H1 (cell line): Measurements from ENCODE around the gene MEIOB. TPM values are rescaled to one million over a fixed set of nuclear protein-coding genes. Genes with fewer than 3 reads are reported as not detected.

Experiments
- BRCA1 ChIP-seq: IDR thresholded peaks from 2 replicates; pipeline ENCODE4 v1.6.1; 2012; ENCODE audit warnings: low read depth, low read length, improper control_type of control experiment
- HDAC2 ChIP-seq, 2 experiments: fragments of 300-600 bp in 1 of 2; sonication (generic) in 1 of 2; IDR thresholded peaks; 2 replicates each; pipeline ENCODE4 v1.6.1; 2011 to 2012; ENCODE audit warnings: low read depth in 2 of 2, low read length in 2 of 2, mild to moderate bottlenecking in 2 of 2, moderate library complexity in 2 of 2, borderline replicate concordance in 1 of 2, inconsistent platforms in 1 of 2
- YY1 ChIP-seq: IDR thresholded peaks from 2 replicates; pipeline ENCODE4 v1.6.1; 2011; ENCODE audit warnings: low read depth, mild to moderate bottlenecking, low read length
- polyA plus RNA-seq, 7 experiments: library from polyadenylated mRNA; depleted of rRNA in 3 of 7; stranded (reverse) in 5 of 7; unstranded in 2 of 7; fragments of >200 nt in 5 of 7; fragments of 200-250 nt in 2 of 7; gene quantifications; 1 replicate in 5 of 7; 2 replicates in 1 of 7; 4 replicates in 1 of 7; pipeline versions ENCODE4 v1.2.1 to v1.2.3, GENCODE V29; 2011 to 2013; ENCODE audit warnings: missing spikeins in 2 of 7, mixed read lengths in 2 of 7
- total RNA-seq: library from RNA; stranded (reverse); fragmentation: NEBNext Ultra II Directional; extraction: Animal tissue kit (Norgen Biotek cat#: 25700); gene quantifications from 2 replicates; pipeline ENCODE4 v1.2.1, GENCODE V29; 2021
- TF ChIP-seq, protein P1 (sequence below): IDR thresholded peaks from 2 replicates; pipeline ENCODE4 v1.6.1; 2012; ENCODE audit warnings: low read length, inconsistent platforms
- TF ChIP-seq, protein P2 (sequence below): IDR thresholded peaks from 2 replicates; pipeline ENCODE4 v1.6.1; 2011; ENCODE audit warnings: low read depth, mild to moderate bottlenecking, low read length; ENCODE audit not compliant: insufficient read depth

MEIOB gene
- total and polyA plus RNA-seq, 2 of the 8 experiments (the other 6 are each of a cell fraction or from before 2014, with no cell fraction given) = 0.63 to 1.1 TPM

DNA sequence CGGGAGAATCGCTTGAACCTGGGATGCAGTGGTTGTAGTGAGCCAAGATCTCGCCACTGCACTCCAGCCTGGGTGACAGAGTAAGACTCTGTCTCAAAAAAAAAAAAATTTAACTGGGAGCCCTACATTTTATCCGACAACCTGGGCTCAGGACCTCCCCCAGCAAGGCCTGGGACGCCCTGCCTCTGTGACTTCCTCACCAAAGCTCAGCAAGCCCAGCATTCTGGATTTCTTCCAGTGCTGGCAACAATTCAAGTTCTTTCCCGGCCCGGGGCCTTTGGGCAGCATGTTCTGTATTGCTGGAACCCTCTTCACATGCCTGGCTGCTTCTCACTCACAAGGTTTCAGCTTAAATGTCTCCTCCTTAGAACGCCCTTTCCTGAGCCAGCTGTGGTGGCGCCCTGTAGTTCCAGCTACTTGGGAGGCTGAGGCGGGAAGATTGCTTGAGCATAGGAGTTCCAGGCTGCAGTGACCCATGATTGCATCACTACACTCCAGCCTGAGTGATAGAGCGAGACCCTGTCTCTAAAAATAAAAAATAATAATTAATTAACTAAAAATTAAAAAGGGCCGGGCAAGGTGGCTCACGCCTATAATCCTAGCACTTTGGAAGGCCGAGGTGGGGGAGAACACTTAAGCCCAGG lies 15.9 kb upstream of the MEIOB start (continued):
- TF ChIP-seq, protein P1, sequence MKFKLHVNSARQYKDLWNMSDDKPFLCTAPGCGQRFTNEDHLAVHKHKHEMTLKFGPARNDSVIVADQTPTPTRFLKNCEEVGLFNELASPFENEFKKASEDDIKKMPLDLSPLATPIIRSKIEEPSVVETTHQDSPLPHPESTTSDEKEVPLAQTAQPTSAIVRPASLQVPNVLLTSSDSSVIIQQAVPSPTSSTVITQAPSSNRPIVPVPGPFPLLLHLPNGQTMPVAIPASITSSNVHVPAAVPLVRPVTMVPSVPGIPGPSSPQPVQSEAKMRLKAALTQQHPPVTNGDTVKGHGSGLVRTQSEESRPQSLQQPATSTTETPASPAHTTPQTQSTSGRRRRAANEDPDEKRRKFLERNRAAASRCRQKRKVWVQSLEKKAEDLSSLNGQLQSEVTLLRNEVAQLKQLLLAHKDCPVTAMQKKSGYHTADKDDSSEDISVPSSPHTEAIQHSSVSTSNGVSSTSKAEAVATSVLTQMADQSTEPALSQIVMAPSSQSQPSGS = no peak
- TF ChIP-seq YY1 (no peak), BRCA1 (no peak), HDAC2 (IDR thresholded peaks at IDR 0.05; ENCODE audit: borderline replicate concordance in 1 of 2, low read depth in 2 of 2, low read length in 2 of 2) (no peak)
- TF ChIP-seq, protein P2, sequence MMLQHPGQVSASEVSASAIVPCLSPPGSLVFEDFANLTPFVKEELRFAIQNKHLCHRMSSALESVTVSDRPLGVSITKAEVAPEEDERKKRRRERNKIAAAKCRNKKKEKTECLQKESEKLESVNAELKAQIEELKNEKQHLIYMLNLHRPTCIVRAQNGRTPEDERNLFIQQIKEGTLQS = no peak
